CD4-positive, alpha-beta T cell treated with Interferon gamma for 1 hour (primary cell): Measurements from ENCODE around the gene NDUFA6.
"Not testable (repeated sequence)": the region's sequence is repeated elsewhere in the genome, so short reads cannot be mapped to it uniquely, and the experiment has no call there.

Experiments
- DNase-seq: peaks from one replicate; pipeline ENCODE4 v3.0.0-alpha.2; 2020

NDUFA6 gene

DNA sequence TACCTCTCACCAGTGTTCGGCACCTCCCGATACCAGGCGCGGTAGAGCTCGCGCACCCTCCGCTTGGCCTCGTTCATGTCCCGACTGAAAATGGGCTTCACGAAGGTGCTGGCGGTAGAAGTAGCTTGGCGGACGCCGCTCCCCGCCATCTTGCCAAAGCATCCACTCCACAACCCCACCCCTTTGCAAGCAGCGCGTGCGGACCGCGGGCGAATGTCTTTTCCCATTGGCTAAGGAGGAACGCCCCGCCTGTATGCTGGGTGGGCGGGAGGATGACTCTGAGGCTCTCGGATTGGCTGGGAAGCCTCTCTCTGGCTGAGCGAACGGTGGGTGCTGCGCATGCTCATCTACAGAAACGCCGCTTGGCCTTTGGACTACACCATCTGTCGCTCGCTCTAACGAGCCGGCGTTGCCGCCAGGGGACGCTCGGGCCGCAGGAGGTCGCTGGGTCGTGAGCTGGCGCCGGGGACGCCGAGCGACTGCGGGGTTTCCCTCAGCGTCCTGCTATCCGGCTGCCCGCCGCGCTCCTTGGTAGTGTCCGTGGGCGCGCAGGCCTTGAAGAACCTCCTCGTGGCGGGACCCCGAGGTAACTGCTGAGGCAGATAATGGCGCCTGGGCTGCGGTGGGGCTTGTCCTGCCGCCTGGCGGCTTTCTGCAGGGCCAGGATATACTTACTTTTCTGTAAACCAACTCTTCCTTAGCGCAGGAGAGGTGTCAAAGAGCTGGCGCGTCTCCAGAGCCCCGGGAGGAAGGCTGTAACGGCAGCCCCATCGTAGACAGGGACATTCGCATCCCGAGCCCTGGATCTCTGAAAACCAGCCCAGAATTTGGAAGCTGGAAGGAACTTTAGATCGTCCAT, at the start of gene NDUFA6:
NDUFA6 (minus strand) TSS at position 177 of the 859 bp plus-strand sequence; CDS start at position 149, 28 bp downstream.
- DNase-seq = peak; percentile 100

DNA sequence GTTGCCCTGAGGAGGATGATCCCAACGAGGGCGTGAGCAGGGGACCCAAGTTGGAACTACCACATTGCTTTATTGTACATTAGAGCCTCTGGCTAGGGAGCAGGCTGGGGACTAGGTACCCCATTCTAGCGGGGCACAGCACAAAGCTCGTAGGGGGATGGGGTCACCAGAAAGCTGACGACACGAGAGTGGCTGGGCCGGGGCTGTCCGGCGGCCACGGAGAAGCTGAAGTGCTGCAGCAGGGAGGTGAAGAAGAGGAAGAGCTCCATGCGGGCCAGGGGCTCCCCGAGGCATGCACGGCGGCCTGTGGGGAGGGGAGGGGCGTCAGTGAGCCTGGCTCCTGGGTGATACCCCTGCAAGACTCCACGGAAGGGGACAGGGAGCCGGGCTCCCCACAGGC, 49.6 kb upstream of the NDUFA6 start:
- not testable (repeated sequence) for DNase-seq

- not testable (repeated sequence) for DNase-seq
These were observed 48.9 kb upstream of the NDUFA6 start for GRCh38 chr22:42139508-42139907.

DNA sequence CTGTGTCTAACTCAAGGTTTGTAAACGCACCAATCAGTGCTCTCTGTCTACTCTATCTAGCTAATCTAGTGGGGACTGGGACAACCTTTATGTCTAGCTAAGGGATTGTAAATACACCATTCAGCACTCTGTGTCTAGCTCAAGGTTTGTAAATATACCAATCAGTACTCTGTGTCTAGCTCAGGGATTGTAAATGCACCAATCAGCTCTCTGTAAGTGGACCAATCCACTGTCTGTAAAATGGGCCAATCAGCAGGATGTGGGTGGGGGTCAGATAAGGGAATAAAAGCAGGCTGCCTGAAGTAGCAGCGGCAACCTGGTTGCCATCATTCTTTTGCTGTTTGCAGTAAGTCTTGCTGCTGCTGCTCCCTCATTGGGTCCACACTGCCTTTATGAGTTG, 48.4 kb upstream of the NDUFA6 start:
- no peak for DNase-seq

DNA sequence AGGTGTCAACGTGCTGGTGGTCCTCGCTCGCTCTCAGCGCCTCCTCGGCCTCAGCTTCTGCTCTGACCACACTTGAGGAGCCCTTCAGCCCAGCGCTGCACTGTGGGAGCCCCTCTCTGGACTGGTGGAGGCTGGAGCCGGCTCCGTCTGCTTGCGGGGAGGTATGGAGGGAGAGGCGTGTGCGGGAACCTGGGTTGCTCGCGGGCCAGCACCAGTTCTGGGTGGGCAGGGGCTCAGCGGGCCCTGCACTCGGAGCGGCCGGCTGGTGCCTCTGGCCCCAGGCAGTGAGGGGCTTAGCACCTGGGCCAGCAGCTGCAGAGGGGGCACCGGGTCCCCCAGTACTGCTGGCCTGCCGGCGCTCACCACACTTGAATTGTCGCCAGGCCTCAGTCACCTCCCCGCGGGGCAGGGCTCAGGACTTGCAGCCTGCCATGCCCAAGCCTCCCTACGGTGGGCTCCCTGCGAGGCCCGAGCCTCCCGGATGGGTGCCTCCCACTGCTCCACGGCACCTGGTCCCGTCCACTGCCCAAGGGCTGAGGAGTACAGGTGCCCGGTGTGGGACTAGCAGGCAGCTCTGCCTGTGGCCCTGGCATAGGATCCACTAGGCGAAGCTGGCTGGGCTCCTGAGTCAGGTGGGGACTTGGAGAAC, 47.7 kb upstream of the NDUFA6 start:
- no peak for DNase-seq

GRCh38 chr22:42135688-42136087, 45.1 kb upstream of the NDUFA6 start:
- DNase-seq = not testable (repeated sequence)

- no peak for DNase-seq
These were observed 43.8 kb upstream of the NDUFA6 start for GRCh38 chr22:42134100-42135020.

- DNase-seq = no peak
These were observed 41.9 kb upstream of the NDUFA6 start for GRCh38 chr22:42132457-42132856.

DNA sequence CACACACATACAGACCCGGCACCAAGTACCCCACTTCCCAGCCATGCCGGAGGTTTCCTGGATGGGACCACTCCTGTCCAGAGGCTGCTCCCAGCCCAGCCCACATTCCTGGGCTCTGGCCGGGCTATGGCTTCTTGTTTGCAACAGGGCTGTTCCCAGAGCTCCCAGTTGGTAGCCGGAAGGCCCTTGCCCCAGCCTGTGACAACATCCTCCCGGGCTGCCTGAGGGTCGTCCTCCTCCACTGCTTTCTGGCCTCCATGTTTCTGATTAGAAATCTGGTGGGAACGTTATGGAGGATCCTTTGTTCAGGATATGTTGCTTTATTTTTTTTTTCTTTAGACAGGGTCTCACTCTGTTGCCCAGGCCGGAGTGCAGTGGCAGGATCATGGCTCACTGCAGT, 41.0 kb upstream of the NDUFA6 start:
- no peak for DNase-seq

GRCh38 chr22:42130639-42131431, 40.3 kb upstream of the NDUFA6 start, which contains the start of gene CYP2D6:
CYP2D6 (minus strand) TSS chr22:42130810; CDS start chr22:42130791, 19 bp downstream.
- not testable (repeated sequence) for DNase-seq

GRCh38 chr22:42130182-42130581, 39.6 kb upstream of the NDUFA6 start:
- not testable (repeated sequence) for DNase-seq

GRCh38 chr22:42128776-42129694, 38.5 kb upstream of the NDUFA6 start:
- not testable (repeated sequence) for DNase-seq

GRCh38 chr22:42128007-42128406, 37.4 kb upstream of the NDUFA6 start:
- DNase-seq = not testable (repeated sequence)

DNA sequence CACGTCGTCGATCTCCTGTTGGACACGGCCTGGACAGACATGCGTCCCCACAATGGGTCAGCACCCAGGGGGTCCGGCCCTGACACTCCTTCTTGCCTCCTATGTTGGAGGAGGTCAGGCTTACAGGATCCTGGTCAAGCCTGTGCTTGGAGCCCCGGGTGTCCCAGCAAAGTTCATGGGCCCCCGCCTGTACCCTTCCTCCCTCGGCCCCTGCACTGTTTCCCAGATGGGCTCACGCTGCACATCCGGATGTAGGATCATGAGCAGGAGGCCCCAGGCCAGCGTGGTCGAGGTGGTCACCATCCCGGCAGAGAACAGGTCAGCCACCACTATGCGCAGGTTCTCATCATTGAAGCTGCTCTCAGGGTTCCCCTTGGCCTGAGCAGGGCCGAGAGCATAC, 37.0 kb upstream of the NDUFA6 start:
- no peak for DNase-seq

GRCh38 chr22:42123529-42123928, 33.0 kb upstream of the NDUFA6 start:
- not testable (repeated sequence) for DNase-seq

GRCh38 chr22:42120231-42121021, 29.9 kb upstream of the NDUFA6 start:
- DNase-seq = not testable (repeated sequence)

- no peak for DNase-seq
These were observed 26.4 kb upstream of the NDUFA6 start for GRCh38 chr22:42116848-42117424.

DNA sequence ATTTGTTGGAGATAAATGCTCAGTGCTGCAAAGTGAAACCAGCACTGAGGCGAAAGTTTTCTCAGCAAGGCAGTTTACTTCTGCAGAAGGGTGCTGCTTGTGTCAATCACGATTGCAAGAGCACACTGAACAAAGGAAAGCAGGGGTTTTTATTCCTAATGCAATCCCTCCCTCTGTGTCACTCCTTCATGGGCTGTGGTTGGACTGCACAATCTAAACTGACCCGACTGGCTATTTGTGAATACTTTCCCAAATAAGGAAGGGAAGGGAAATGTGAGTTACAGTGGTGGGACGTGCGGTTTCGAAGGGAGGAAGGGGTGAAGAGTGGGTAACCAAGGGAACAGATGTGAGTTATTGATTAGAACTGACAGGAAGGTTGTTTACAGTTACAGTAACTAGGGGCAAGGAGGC, 24.9 kb upstream of the NDUFA6 start:
- DNase-seq = not testable (repeated sequence)

GRCh38 chr22:42114721-42115120, 24.1 kb upstream of the NDUFA6 start:
- no peak for DNase-seq

GRCh38 chr22:42112793-42113192, 22.2 kb upstream of the NDUFA6 start:
- not testable (repeated sequence) for DNase-seq
